ENCODE measurements around the gene SMAD5.

The SMAD5 gene

GRCh38 chr5:136197462-136198142, 65.0 kb downstream of the SMAD5 start:
- DNase-seq (ENCODE audit: low read depth) = no peak

GRCh38 chr5:136198453-136198852, 65.8 kb downstream of the SMAD5 start:
- DNase-seq (ENCODE audit: low read depth) = no peak

- DNase-seq (ENCODE audit: low read depth) = no peak
Observed at GRCh38 chr5:136199408-136199807, 66.8 kb downstream of the SMAD5 start.

- no peak for DNase-seq (ENCODE audit: low read depth)
Observed at GRCh38 chr5:136200130-136200529, 67.5 kb downstream of the SMAD5 start.

- DNase-seq (ENCODE audit: low read depth) = no peak
Observed at GRCh38 chr5:136200761-136201160, 68.1 kb downstream of the SMAD5 start.

GRCh38 chr5:136201870-136202269, 69.2 kb downstream of the SMAD5 start:
- no peak for DNase-seq (ENCODE audit: low read depth)

GRCh38 chr5:136202469-136203205, 70.0 kb downstream of the SMAD5 start:
- DNase-seq (ENCODE audit: low read depth) = no peak

GRCh38 chr5:136203303-136203922, 70.8 kb downstream of the SMAD5 start:
- DNase-seq (ENCODE audit: low read depth) = no peak

- no peak for DNase-seq (ENCODE audit: low read depth)
Observed at GRCh38 chr5:136205061-136205702, 72.5 kb downstream of the SMAD5 start.

- DNase-seq (ENCODE audit: low read depth) = no peak
Observed at GRCh38 chr5:136205941-136206340, 73.3 kb downstream of the SMAD5 start.

- DNase-seq (ENCODE audit: low read depth) = no peak
Observed at GRCh38 chr5:136206361-136206760, 73.7 kb downstream of the SMAD5 start.

- DNase-seq (ENCODE audit: low read depth) = no peak
Observed at GRCh38 chr5:136207631-136208030, 75.0 kb downstream of the SMAD5 start.

- no peak for DNase-seq (ENCODE audit: low read depth)
Observed at GRCh38 chr5:136208916-136209315, 76.3 kb downstream of the SMAD5 start.

GRCh38 chr5:136209346-136209910, 76.8 kb downstream of the SMAD5 start:
- no peak for DNase-seq (ENCODE audit: low read depth)

- DNase-seq (ENCODE audit: low read depth) = no peak
Observed at GRCh38 chr5:136210259-136210658, 77.6 kb downstream of the SMAD5 start.

GRCh38 chr5:136211282-136212040, 78.8 kb downstream of the SMAD5 start:
- DNase-seq (ENCODE audit: low read depth) = no peak

- DNase-seq (ENCODE audit: low read depth) = peak; percentile 4
Observed at GRCh38 chr5:136212252-136212721, 79.6 kb downstream of the SMAD5 start.

- no peak for DNase-seq (ENCODE audit: low read depth)
Observed at GRCh38 chr5:136213919-136214493, 81.4 kb downstream of the SMAD5 start.

- DNase-seq (ENCODE audit: low read depth) = no peak
Observed at GRCh38 chr5:136215812-136216211, 83.2 kb downstream of the SMAD5 start.

- no peak for DNase-seq (ENCODE audit: low read depth)
Observed at GRCh38 chr5:136216230-136216629, 83.6 kb downstream of the SMAD5 start.

- DNase-seq (ENCODE audit: low read depth) = no peak
Observed at GRCh38 chr5:136221340-136221739, 88.7 kb downstream of the SMAD5 start.
